ENCODE data around the gene MALAT1. TPM values are rescaled to one million over a fixed set of nuclear protein-coding genes. Genes with fewer than 3 reads are reported as not detected.

MALAT1 gene
- total RNA-seq, 1 experiment from 2014 or later = 234 TPM

GRCh38 chr11:65493367-65494176 is 5.3 kb upstream of the MALAT1 start:
- DNase-seq (ENCODE audit: low read depth) = peak; percentile 80
- in situ Hi-C loops (cut with HindIII; ENCODE audit: low pct_unique_long_range_greater_than_20kb, low sequenced_read_pairs) = no loop called here

GRCh38 chr11:65496304-65497140 is 2.3 kb upstream of the MALAT1 start:
- DNase-seq (ENCODE audit: low read depth) = peak; percentile 33
- in situ Hi-C loops (cut with HindIII; ENCODE audit: low pct_unique_long_range_greater_than_20kb, low sequenced_read_pairs) = no loop called here

GRCh38 chr11:65497141-65498041 is 1.5 kb upstream of the MALAT1 start:
- peak; percentile 98 for DNase-seq (ENCODE audit: low read depth)
- in situ Hi-C loops (cut with HindIII; ENCODE audit: low pct_unique_long_range_greater_than_20kb, low sequenced_read_pairs) = no loop called here

- DNase-seq (ENCODE audit: low read depth) = peak; percentile 53
- in situ Hi-C loops (cut with HindIII; ENCODE audit: low pct_unique_long_range_greater_than_20kb, low sequenced_read_pairs) = no loop called here
These were observed 661 bp upstream of the MALAT1 start for GRCh38 chr11:65498042-65498726.

GRCh38 chr11:65498727-65498976 is 193 bp upstream of the MALAT1 start:
- no peak for DNase-seq (ENCODE audit: low read depth)
- in situ Hi-C loops (cut with HindIII; ENCODE audit: low pct_unique_long_range_greater_than_20kb, low sequenced_read_pairs) = no loop called here

- DNase-seq (ENCODE audit: low read depth) = peak; percentile 34
- in situ Hi-C loops (cut with HindIII; ENCODE audit: low pct_unique_long_range_greater_than_20kb, low sequenced_read_pairs) = no loop called here
These were observed 1.0 kb downstream of the MALAT1 start for GRCh38 chr11:65499713-65500386.

- peak; percentile 54 for DNase-seq (ENCODE audit: low read depth)
- in situ Hi-C loops (cut with HindIII; ENCODE audit: low pct_unique_long_range_greater_than_20kb, low sequenced_read_pairs) = no loop called here
These were observed 1.7 kb downstream of the MALAT1 start for GRCh38 chr11:65500387-65501185.

- in situ Hi-C loops (cut with HindIII; ENCODE audit: low pct_unique_long_range_greater_than_20kb, low sequenced_read_pairs) = no loop called here
These were observed 2.3 kb downstream of the MALAT1 start for GRCh38 chr11:65501186-65501471.

GRCh38 chr11:65501472-65502273 is 2.8 kb downstream of the MALAT1 start:
- peak; percentile 55 for DNase-seq (ENCODE audit: low read depth)
- in situ Hi-C loops (cut with HindIII; ENCODE audit: low pct_unique_long_range_greater_than_20kb, low sequenced_read_pairs) = no loop called here

More at GRCh38 chr11:65501186-65501471, 2.3 kb downstream of the MALAT1 start:
- DNase-seq (ENCODE audit: low read depth) = no peak

- in situ Hi-C loops (cut with HindIII; ENCODE audit: low pct_unique_long_range_greater_than_20kb, low sequenced_read_pairs) = no loop called here
- no peak for DNase-seq (ENCODE audit: low read depth)
These were observed 3.4 kb downstream of the MALAT1 start for GRCh38 chr11:65502274-65502554.

- in situ Hi-C loops (cut with HindIII; ENCODE audit: low pct_unique_long_range_greater_than_20kb, low sequenced_read_pairs) = no loop called here
- DNase-seq (ENCODE audit: low read depth) = peak; percentile 62
These were observed 3.9 kb downstream of the MALAT1 start for GRCh38 chr11:65502555-65503367.

GRCh38 chr11:65503368-65503948 is 4.6 kb downstream of the MALAT1 start:
- in situ Hi-C loops (cut with HindIII; ENCODE audit: low pct_unique_long_range_greater_than_20kb, low sequenced_read_pairs) = no loop called here
- DNase-seq (ENCODE audit: low read depth) = no peak

- peak; percentile 73 for DNase-seq (ENCODE audit: low read depth)
- in situ Hi-C loops (cut with HindIII; ENCODE audit: low pct_unique_long_range_greater_than_20kb, low sequenced_read_pairs) = no loop called here
These were observed 5.3 kb downstream of the MALAT1 start for GRCh38 chr11:65503949-65504673.

GRCh38 chr11:65504674-65505465 is 6.0 kb downstream of the MALAT1 start:
- peak; percentile 43 for DNase-seq (ENCODE audit: low read depth)
- in situ Hi-C loops (cut with HindIII; ENCODE audit: low pct_unique_long_range_greater_than_20kb, low sequenced_read_pairs) = no loop called here
